Subcutaneous abdominal adipose tissue (tissue), 5 donors: ENCODE results near the gene ANTXR2.
"Not testable (repeated sequence)": the region's sequence is repeated elsewhere in the genome, so short reads cannot be mapped to it uniquely, and the experiment has no call there.

Source experiments
- H3K27ac ChIP-seq: one replicate; pipeline ENCODE4 v1.7.0; 2013; ENCODE audit warnings: low read depth, mild to moderate bottlenecking, inconsistent platforms, low read length, moderate library complexity
- H3K27me3 ChIP-seq, 5 donors: one replicate each; pipeline ENCODE4 v1.7.0; 2013; ENCODE audit warnings: low read length in 5 of 5, inconsistent platforms in 1 of 5; ENCODE audit not compliant: control insufficient read depth in 5 of 5, insufficient read depth in 4 of 5
- H3K36me3 ChIP-seq, 5 donors: one replicate each; pipeline ENCODE4 v1.7.0; 2013; ENCODE audit warnings: low read length in 5 of 5; ENCODE audit not compliant: control insufficient read depth in 5 of 5, insufficient read depth in 5 of 5
- H3K4me1 ChIP-seq, 5 donors: one replicate each; pipeline ENCODE4 v1.7.0; 2013; ENCODE audit warnings: low read length in 5 of 5, mild to moderate bottlenecking in 3 of 5, moderate library complexity in 1 of 5; ENCODE audit not compliant: control insufficient read depth in 5 of 5, insufficient read depth in 5 of 5
- H3K4me3 ChIP-seq, 5 donors: one replicate each; pipeline ENCODE4 v1.7.0; 2013; ENCODE audit warnings: low read length in 5 of 5, low read depth in 1 of 5
- H3K9ac ChIP-seq, 5 donors: one replicate each; pipeline ENCODE4 v1.7.0; 2013; ENCODE audit warnings: low read length in 5 of 5, mild to moderate bottlenecking in 4 of 5, moderate library complexity in 3 of 5
- H3K9me3 ChIP-seq, 5 donors: one replicate each; pipeline ENCODE4 v1.7.0; 2013; ENCODE audit warnings: low read length in 5 of 5; ENCODE audit not compliant: control insufficient read depth in 5 of 5
- donor health status: healthy.
- donor health status: healthy.
- donor health status: healthy.
- donor health status: healthy.
- donor health status: healthy.

Gene ANTXR2

DNA sequence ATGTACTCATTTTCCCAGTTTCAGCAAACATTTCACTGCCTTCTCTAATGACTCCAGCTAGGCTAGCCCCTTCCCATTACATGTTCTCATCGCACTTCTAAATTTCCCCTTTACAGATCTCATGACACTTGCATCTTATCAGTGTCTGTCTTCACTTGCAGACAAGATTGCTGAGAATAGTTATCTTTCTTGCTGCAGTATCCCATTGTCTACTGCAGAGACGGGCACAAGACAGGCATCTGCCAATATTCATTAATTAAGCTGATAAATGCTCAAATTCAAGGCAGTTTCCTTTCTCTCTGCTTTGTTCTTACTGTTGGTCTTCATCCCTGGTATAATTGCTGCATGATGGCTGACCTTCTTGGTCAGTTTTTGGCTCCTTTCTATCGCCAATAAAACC is 175.9 kb downstream of the ANTXR2 start:
- peaks cover 0 to 14% (median 12%) of the 10 kb centered on the region in 5 donors for H3K4me1 ChIP-seq
- no peaks in the 10 kb centered on the region for H3K36me3 ChIP-seq
- no peak overlapping the region for H3K9ac ChIP-seq
- H3K27ac ChIP-seq = no peak overlapping the region
- H3K9me3 ChIP-seq = peaks cover 0 to 4% (median 3%) of the 10 kb centered on the region in 5 donors
- H3K27me3 ChIP-seq = no peaks in the 10 kb centered on the region
- H3K4me3 ChIP-seq = no peak overlapping the region

DNA sequence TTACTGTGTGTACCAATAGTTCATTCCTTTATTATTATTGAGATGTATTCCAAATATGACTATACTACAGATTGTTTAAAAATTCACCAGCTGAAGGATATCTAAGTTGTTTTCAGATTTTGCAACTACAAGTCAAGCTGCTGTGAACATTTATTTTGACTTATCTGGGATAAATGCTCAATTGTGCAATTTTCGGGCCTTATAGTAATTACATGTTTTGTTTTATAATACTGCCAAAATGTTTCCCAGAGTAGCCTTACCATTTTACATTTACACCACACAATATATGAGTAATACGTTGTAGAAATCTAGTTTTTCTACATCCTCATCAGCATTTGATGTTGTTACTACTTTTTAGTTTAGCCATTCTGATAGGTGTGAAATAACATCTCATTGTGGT is 179.6 kb downstream of the ANTXR2 start:
- Histone ChIP-seq H3K27me3 (no peaks in the 10 kb centered on the region), H3K9ac (no peak overlapping the region), H3K4me3 (no peak overlapping the region), H3K9me3 (no peaks in the 10 kb centered on the region), H3K4me1 (peaks cover 0 to 14% (median 12%) of the 10 kb centered on the region in 5 donors), H3K36me3 (no peaks in the 10 kb centered on the region), H3K27ac (no peak overlapping the region)

DNA sequence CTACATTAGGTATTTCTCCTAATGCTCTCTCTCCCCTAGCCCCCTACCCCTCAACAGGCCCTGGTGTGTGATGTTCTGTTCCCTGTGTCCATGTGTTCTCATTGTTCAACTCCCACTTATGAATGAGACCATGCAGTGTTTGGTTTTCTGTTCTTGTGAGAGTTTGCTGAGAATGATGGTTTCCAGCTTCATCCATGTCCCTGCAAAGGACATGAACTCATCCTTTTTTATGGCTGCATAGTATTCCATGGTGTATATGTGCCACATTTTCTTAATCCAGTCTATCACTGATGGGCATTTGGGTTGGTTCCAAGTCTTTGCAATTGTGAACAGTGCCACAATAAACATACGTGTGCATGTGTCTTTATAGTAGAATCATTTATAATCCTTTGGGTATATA is 184.0 kb downstream of the ANTXR2 start:
- H3K27ac ChIP-seq, H3K9me3 ChIP-seq, H3K36me3 ChIP-seq, H3K4me3 ChIP-seq, H3K27me3 ChIP-seq, H3K9ac ChIP-seq: not testable (repeated sequence)
- H3K4me1 ChIP-seq = peaks cover 0 to 14% (median 6%) of the 10 kb centered on the region in 5 donors

DNA sequence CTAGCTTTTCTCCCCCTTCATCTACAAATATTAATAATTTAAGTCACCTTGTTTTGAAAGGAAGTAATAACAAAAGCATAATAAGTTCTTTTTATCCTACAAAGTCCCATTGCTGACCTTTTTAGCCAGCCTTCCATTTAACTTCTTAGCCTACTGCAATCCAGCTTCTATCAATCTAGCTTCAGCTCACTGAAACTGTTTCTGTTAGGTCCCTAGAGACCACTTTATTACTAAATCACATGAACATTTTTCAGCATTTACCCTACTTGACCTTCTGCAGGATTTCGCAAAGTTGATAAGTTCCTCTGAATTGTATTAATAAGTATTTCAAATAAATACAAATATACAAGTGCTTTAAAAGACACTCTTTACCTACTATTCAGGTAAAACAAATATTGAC is 186.5 kb downstream of the ANTXR2 start:
- H3K27me3 ChIP-seq = no peaks in the 10 kb centered on the region
- H3K4me1 ChIP-seq = peaks cover 0 to 14% (median 6%) of the 10 kb centered on the region in 5 donors
- no peaks in the 10 kb centered on the region for H3K9me3 ChIP-seq
- H3K9ac ChIP-seq = peak overlapping the region in 1 of 5 donors; percentile 37
- H3K27ac ChIP-seq = peak overlapping the region; percentile 23
- H3K36me3 ChIP-seq = no peaks in the 10 kb centered on the region
- no peak overlapping the region for H3K4me3 ChIP-seq

DNA sequence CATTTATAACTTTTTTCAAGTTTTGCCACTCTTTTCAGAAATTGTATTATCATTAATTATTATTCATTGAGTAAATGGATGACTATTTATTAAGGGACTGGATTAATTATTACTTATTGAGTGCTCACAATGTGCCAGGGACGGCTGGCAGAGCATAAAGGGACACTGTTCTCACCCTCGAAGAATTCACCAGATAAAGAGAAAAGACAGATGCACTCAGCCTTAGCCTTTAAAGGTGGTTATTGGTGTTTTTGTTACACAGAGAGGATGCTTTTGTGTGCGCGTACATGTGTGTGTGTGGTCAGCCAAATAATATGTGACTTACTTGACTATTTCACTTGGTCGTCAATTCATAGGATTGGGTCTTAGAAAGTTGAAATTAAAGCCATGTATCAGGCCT is 187.0 kb downstream of the ANTXR2 start:
- Histone ChIP-seq H3K27me3 (no peaks in the 10 kb centered on the region), H3K9ac (no peak overlapping the region), H3K36me3 (no peaks in the 10 kb centered on the region), H3K4me3 (no peak overlapping the region), H3K27ac (no peak overlapping the region), H3K4me1 (peaks cover 0 to 14% (median 6%) of the 10 kb centered on the region in 5 donors), H3K9me3 (no peaks in the 10 kb centered on the region)

DNA sequence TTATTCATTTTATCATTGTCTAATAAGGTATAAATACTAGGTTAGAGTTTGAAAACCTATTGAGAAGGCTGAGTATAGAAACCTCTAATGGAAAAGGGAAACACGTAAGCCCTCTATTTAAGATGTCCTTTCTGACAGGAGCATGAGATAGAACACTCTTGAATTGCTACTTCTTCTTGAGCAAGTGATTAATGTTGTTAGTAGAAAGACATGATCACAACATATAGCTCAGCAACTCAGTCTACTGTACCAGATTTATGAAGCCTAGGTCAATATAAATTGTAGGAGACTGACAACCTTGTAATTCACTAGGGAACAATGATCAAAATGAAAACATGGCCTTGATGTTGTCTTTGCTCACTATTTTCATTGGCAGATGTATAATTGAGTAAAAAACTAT is 189.7 kb downstream of the ANTXR2 start:
- Histone ChIP-seq H3K36me3 (no peaks in the 10 kb centered on the region), H3K9me3 (no peaks in the 10 kb centered on the region), H3K9ac (no peak overlapping the region)

DNA sequence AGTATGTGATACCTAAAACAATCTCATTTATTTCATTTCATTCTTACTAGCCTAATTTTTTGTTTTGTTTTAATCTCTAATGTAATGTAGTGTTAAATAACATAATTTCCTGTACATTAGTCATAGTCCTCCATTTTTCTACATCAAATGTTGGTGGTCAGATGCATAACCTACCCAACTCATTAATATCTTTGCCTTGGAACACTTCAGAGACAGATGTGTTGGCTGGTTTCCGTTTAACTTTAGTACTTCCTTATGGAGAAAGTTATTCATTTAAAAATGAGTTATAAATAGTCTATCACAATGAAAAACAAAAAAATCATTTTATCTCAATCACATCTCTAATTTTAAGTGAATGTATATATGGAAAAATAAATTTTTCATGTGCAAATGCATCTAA is 190.2 kb downstream of the ANTXR2 start:
- peaks cover 0 to 14% (median 6%) of the 10 kb centered on the region in 5 donors for H3K4me1 ChIP-seq
- no peak overlapping the region for H3K27ac ChIP-seq
- no peak overlapping the region for H3K9ac ChIP-seq
- no peaks in the 10 kb centered on the region for H3K36me3 ChIP-seq
- H3K27me3 ChIP-seq = no peaks in the 10 kb centered on the region
- H3K9me3 ChIP-seq = no peaks in the 10 kb centered on the region
- H3K4me3 ChIP-seq = no peak overlapping the region

More for the DNA sequence above, 189.7 kb downstream of the ANTXR2 start:
- Histone ChIP-seq H3K27ac (no peak overlapping the region), H3K27me3 (no peaks in the 10 kb centered on the region), H3K4me3 (no peak overlapping the region), H3K4me1 (peaks cover 0 to 14% (median 6%) of the 10 kb centered on the region in 5 donors)

DNA sequence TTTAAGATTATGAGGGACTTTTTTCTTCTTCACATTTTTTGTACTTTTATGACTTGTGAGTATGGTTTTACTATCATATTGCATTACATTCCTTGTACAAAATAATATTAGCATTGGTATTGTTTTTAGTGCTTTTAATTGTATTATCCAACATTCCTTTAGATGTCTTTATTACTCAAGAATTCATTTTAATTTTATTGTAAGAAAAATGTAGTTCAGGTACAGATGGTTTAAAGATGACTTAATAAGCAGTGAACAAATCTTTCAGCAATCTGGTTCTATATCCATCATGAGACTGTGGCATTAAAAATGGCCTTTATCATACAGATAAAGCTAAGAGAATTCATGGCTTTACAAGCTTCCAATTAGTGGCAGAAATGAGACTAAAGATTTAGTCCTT is 191.6 kb downstream of the ANTXR2 start:
- H3K4me1 ChIP-seq = peaks cover 0 to 12% (median 4%) of the 10 kb centered on the region in 5 donors
- no peak overlapping the region for H3K27ac ChIP-seq
- no peak overlapping the region for H3K4me3 ChIP-seq
- no peak overlapping the region for H3K9ac ChIP-seq
- H3K36me3 ChIP-seq = no peaks in the 10 kb centered on the region
- H3K9me3 ChIP-seq = no peaks in the 10 kb centered on the region
- no peaks in the 10 kb centered on the region for H3K27me3 ChIP-seq

DNA sequence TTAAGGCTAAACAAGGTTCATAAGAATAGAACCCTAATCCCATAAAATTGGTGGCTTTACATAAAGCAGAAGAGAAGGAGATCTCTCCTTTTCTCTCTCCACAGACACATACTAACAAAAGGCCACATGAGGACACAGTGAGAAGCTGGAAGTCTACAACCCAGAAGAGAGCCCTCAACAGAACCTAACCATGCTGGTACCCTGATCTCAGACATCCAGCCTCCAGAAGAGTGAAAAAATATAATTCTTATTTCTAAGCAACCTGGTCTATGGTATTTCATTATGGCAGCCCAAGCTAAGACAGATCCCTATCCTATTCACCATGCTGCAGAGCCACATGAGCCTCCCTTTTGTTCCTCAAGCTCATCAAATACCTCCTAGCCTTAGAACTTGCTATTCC is 195.5 kb downstream of the ANTXR2 start:
- Histone ChIP-seq H3K27ac (no peak overlapping the region), H3K9me3 (no peaks in the 10 kb centered on the region), H3K9ac (no peak overlapping the region), H3K4me3 (no peak overlapping the region), H3K36me3 (no peaks in the 10 kb centered on the region), H3K4me1 (peaks cover 0 to 7% (median 0%) of the 10 kb centered on the region in 5 donors), H3K27me3 (no peaks in the 10 kb centered on the region)

DNA sequence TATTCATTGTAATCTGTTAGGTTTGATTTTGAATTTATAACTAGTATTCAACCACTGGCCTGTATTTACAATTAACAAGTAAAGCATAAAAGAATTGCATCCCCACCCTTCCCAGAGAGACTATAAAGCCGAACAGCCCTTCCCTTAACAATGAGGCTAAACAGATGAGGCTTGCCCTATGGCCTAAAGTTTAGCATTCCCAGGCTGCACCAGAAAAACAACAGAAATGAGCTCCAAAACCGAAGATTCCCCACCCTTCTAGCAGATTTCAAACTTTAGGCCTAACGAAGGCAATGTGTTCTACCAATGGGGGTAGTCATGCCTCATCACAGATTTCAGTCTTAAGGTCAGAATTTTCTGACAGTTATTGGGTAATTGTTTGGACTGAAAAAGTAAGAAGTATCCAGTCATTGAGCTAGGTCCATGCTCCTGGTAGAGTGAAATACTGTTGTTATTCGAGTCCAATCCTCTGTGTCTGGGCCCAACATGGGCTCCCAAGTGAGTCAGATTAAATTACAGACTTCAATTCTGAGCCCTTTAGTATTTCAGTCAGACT is 197.6 kb downstream of the ANTXR2 start:
- H3K36me3 ChIP-seq = no peaks in the 10 kb centered on the region
- no peaks in the 10 kb centered on the region for H3K27me3 ChIP-seq
- peaks cover 0 to 7% (median 0%) of the 10 kb centered on the region in 5 donors for H3K4me1 ChIP-seq
- H3K9me3 ChIP-seq = no peaks in the 10 kb centered on the region
- H3K9ac ChIP-seq = no peak overlapping the region
- H3K4me3 ChIP-seq = no peak overlapping the region
- H3K27ac ChIP-seq = peak overlapping the region; percentile 38
